IMR-90 (cell line): ENCODE measurements around the gene MANSC1. TPM values are rescaled to one million over a fixed set of nuclear protein-coding genes. Genes with fewer than 3 reads are reported as not detected.

Experiments
- ATAC-seq: fragments of 200-7000 bp; cut with Tn5 transposase; 2 replicates; pipeline ENCODE4 v1.9.1; 2020; ENCODE audit warnings: low read depth, mild to moderate bottlenecking, moderate library complexity
- BruUV-seq: library from RNA; stranded (reverse); fragments of 400-500 nt; replicated peaks from 2 replicates; lab custom pipeline; 2021; lab: Mats Ljungman, UMichigan
- CTCF ChIA-PET: fragments of 300-600 bp; formaldehyde crosslinking; extraction: SDS; loops from one replicate; lab custom pipeline; 2021; ENCODE audit warnings: antibody characterized with exemption; lab: Yijun Ruan, JAX
- POLR2A ChIA-PET: fragments of 300-600 bp; sonication (Branson Sonifier 250); formaldehyde crosslinking; loops from one replicate; lab custom pipeline; 2022; ENCODE audit warnings: antibody characterized with exemption; ENCODE audit not compliant: unreplicated experiment; lab: Charles Lee
- DNase-seq: peaks from one replicate; pipeline ENCODE4 v3.0.0; 2013
- H2AFZ ChIP-seq: replicated peaks from 2 replicates; pipeline ENCODE3; 2013; ENCODE audit warnings: low read length, mild to moderate bottlenecking; ENCODE audit not compliant: poor library complexity
- H2AK5ac ChIP-seq: 2 replicates; pipeline ENCODE4 v1.6.1; 2013; ENCODE audit warnings: low read depth, low read length, inconsistent platforms
- H2AK9ac ChIP-seq: replicated peaks from 2 replicates; pipeline ENCODE3; 2013; ENCODE audit warnings: mild to moderate bottlenecking, low read depth, low read length, moderate library complexity; ENCODE audit not compliant: poor library complexity
- H2BK120ac ChIP-seq: 2 replicates; pipeline ENCODE4 v1.6.1; 2013; ENCODE audit warnings: low read depth, low read length, inconsistent platforms
- H2BK15ac ChIP-seq: 3 replicates; pipeline ENCODE4 v1.6.1; 2013; ENCODE audit warnings: low read depth, low read length, inconsistent platforms
- H2BK20ac ChIP-seq: 2 replicates; pipeline ENCODE4 v1.6.1; 2013; ENCODE audit warnings: low read depth, mild to moderate bottlenecking, inconsistent platforms, low read length, moderate library complexity
- H2BK5ac ChIP-seq: 2 replicates; pipeline ENCODE4 v1.6.1; 2013; ENCODE audit warnings: mild to moderate bottlenecking, low read depth, low read length, inconsistent platforms; ENCODE audit not compliant: poor library complexity, severe bottlenecking
- H3K14ac ChIP-seq: replicated peaks from 2 replicates; pipeline ENCODE4 v1.6.1; 2013; ENCODE audit warnings: low read depth, low read length, inconsistent platforms
- H3K18ac ChIP-seq: 2 replicates; pipeline ENCODE4 v1.6.1; 2013; ENCODE audit warnings: low read depth, low read length, control low read depth
- H3K23ac ChIP-seq: 2 replicates; pipeline ENCODE4 v1.6.1; 2013; ENCODE audit warnings: low read depth, low read length, inconsistent platforms
- H3K27ac ChIP-seq: 2 replicates; pipeline ENCODE4 v1.5.1; 2013; ENCODE audit warnings: mild to moderate bottlenecking, control low read depth, low read length; ENCODE audit not compliant: insufficient read depth
- H3K27me3 ChIP-seq: 2 replicates; pipeline ENCODE4 v1.6.1; 2013; ENCODE audit warnings: low read length; ENCODE audit not compliant: control insufficient read depth, insufficient read depth
- H3K36me3 ChIP-seq: 2 replicates; pipeline ENCODE4 v1.6.1; 2013; ENCODE audit warnings: low read length, mixed read lengths; ENCODE audit not compliant: control insufficient read depth, insufficient read depth
- H3K4ac ChIP-seq: 2 replicates; pipeline ENCODE4 v1.6.1; 2013; ENCODE audit warnings: low read depth, low read length, inconsistent platforms
- H3K4me1 ChIP-seq: 2 replicates; pipeline ENCODE4 v1.6.1; 2013; ENCODE audit warnings: low read length, mixed read lengths; ENCODE audit not compliant: control insufficient read depth, insufficient read depth
- H3K4me2 ChIP-seq: 2 replicates; pipeline ENCODE4 v1.6.1; 2013; ENCODE audit warnings: low read depth, mild to moderate bottlenecking, control low read depth, low read length, moderate library complexity
- H3K4me3 ChIP-seq: 2 replicates; pipeline ENCODE4 v1.5.1; 2013; ENCODE audit warnings: low read depth, mild to moderate bottlenecking, control low read depth, low read length, moderate library complexity; ENCODE audit not compliant: insufficient read depth
- H3K56ac ChIP-seq: 2 replicates; pipeline ENCODE4 v1.6.1; 2013; ENCODE audit warnings: low read length, inconsistent platforms; ENCODE audit not compliant: insufficient read depth; ENCODE audit errors: extremely low read depth
- H3K79me1 ChIP-seq, 2 experiments: 2 replicates each; pipeline ENCODE4 v1.6.1; 2013; ENCODE audit warnings: low read length in 2 of 2, inconsistent platforms in 1 of 2, low read depth in 1 of 2
- H3K9ac ChIP-seq: 2 replicates; pipeline ENCODE4 v1.6.1; 2013; ENCODE audit warnings: low read depth, low read length, control low read depth
- H3K9me1 ChIP-seq: 2 replicates; pipeline ENCODE4 v1.6.1; 2013; ENCODE audit warnings: low read length, inconsistent platforms; ENCODE audit not compliant: insufficient read depth
- H3K9me3 ChIP-seq: 2 replicates; pipeline ENCODE4 v1.6.1; 2013; ENCODE audit warnings: low read length; ENCODE audit not compliant: control insufficient read depth, insufficient read depth
- H4K20me1 ChIP-seq: 2 replicates; pipeline ENCODE4 v1.6.1; 2013; ENCODE audit warnings: low read length, inconsistent platforms; ENCODE audit not compliant: insufficient read depth
- H4K5ac ChIP-seq: 2 replicates; pipeline ENCODE4 v1.6.1; 2013; ENCODE audit warnings: mild to moderate bottlenecking, low read depth, low read length, control low read depth
- H4K8ac ChIP-seq, 2 experiments: 2 replicates each; pipeline ENCODE4 v1.6.1; 2013; ENCODE audit warnings: low read depth in 2 of 2, low read length in 2 of 2, control low read depth in 1 of 2, inconsistent platforms in 1 of 2
- H4K91ac ChIP-seq: 2 replicates; pipeline ENCODE4 v1.6.1; 2013; ENCODE audit warnings: low read depth, low read length, inconsistent platforms; ENCODE audit not compliant: insufficient read depth
- BHLHE40 ChIP-seq: fragments of 150-350 bp; IDR thresholded peaks from 2 replicates; pipeline ENCODE4 v1.6.1; 2016; ENCODE audit warnings: mild to moderate bottlenecking, low read depth, low read length
- CEBPB ChIP-seq: IDR thresholded peaks from 2 replicates; pipeline ENCODE4 v1.6.1; 2012; ENCODE audit warnings: low read depth, low read length, improper control_type of control experiment
- CHD1 ChIP-seq: IDR thresholded peaks from 2 replicates; pipeline ENCODE4 v1.6.1; 2012; ENCODE audit warnings: low read depth, low read length, improper control_type of control experiment
- FOS ChIP-seq: fragments of 150-350 bp; IDR thresholded peaks from 2 replicates; pipeline ENCODE4 v1.6.1; 2016; ENCODE audit warnings: low read depth, low read length
- NFE2L2 ChIP-seq: fragments of 150-350 bp; IDR thresholded peaks from 2 replicates; pipeline ENCODE4 v1.6.1; 2016; ENCODE audit warnings: low read depth, mild to moderate bottlenecking, low read length
- POLR2A ChIP-seq: IDR thresholded peaks from 2 replicates; pipeline ENCODE4 v1.6.1; 2012; ENCODE audit warnings: mild to moderate bottlenecking, low read depth, low read length
- RAD21 ChIP-seq: IDR thresholded peaks from 2 replicates; pipeline ENCODE4 v1.6.1; 2012; ENCODE audit warnings: low read length, improper control_type of control experiment
- RCOR1 ChIP-seq: IDR thresholded peaks from 2 replicates; pipeline ENCODE4 v1.6.1; 2012; ENCODE audit warnings: mild to moderate bottlenecking, low read length, improper control_type of control experiment; ENCODE audit not compliant: insufficient replicate concordance
- SMC3 ChIP-seq: fragments of 150-350 bp; IDR thresholded peaks from 2 replicates; pipeline ENCODE4 v1.6.1; 2016; ENCODE audit warnings: low read depth, mild to moderate bottlenecking, antibody characterized with exemption, low read length, moderate library complexity
- WGBS, 2 experiments: methylation state at CpG; one replicate each; pipeline versions ENCODE4 v1.1.5 to v1.1.7; 2013; ENCODE audit warnings: missing lambda C conversion rate in 2 of 2; ENCODE audit not compliant: insufficient read length in 1 of 2; ENCODE audit errors: extremely low coverage in 2 of 2; 5-methylcytosine and 5-hydroxymethylcytosine counted together
- dilution Hi-C: fragments of 300-500 bp; cut with HindIII; formaldehyde crosslinking; loops from one replicate; pipeline ENCODE4 v1.14.3; 2018; ENCODE audit warnings: low sequenced_read_pairs; ENCODE audit not compliant: unreplicated experiment
- in situ Hi-C: fragments of 300-500 bp; cut with MboI; formaldehyde crosslinking; loops from 3 replicates; pipeline ENCODE4 v1.14.3; 2019; ENCODE audit warnings: low sequenced_read_pairs, inconsistent platforms, mixed read lengths
- intact Hi-C: fragments of 100-400 bp; cut with micrococcal nuclease; formaldehyde crosslinking; loops from 2 replicates; pipeline ENCODE4 v1.10.0; 2022
- polyA plus RNA-seq, 3 experiments: library from polyadenylated mRNA; depleted of rRNA; stranded (reverse); fragments of >200 nt; gene quantifications; 2 replicates each; pipeline ENCODE4 v1.2.3, GENCODE V29; 2012; ENCODE audit warnings: low replicate concordance in 1 of 3
- total RNA-seq: library from RNA; depleted of rRNA; stranded (reverse); fragments of >200 nt; gene quantifications from 2 replicates; pipeline ENCODE4 v1.2.3, GENCODE V29; 2012
- TF ChIP-seq, protein P1 (sequence below): fragments of 150-350 bp; IDR thresholded peaks from 2 replicates; pipeline ENCODE4 v1.6.1; 2017; ENCODE audit warnings: mild to moderate bottlenecking, antibody characterized with exemption, low read length, low read depth
- TF ChIP-seq, protein P2 (sequence below): conservative IDR thresholded peaks from 2 replicates; pipeline ENCODE4 v1.5.1; 2012; ENCODE audit warnings: mild to moderate bottlenecking, low read depth, low read length, improper control_type of control experiment
- TF ChIP-seq, protein P3 (sequence below): fragments of 150-350 bp; IDR thresholded peaks from 2 replicates; pipeline ENCODE4 v1.6.1; 2016; ENCODE audit warnings: low read depth, mild to moderate bottlenecking, low read length, moderate library complexity, borderline replicate concordance

Gene MANSC1
- total and polyA plus RNA-seq, 2 of the 4 experiments (the other 2 are of a cell fraction), result 1.1 to 2.2 TPM

DNA sequence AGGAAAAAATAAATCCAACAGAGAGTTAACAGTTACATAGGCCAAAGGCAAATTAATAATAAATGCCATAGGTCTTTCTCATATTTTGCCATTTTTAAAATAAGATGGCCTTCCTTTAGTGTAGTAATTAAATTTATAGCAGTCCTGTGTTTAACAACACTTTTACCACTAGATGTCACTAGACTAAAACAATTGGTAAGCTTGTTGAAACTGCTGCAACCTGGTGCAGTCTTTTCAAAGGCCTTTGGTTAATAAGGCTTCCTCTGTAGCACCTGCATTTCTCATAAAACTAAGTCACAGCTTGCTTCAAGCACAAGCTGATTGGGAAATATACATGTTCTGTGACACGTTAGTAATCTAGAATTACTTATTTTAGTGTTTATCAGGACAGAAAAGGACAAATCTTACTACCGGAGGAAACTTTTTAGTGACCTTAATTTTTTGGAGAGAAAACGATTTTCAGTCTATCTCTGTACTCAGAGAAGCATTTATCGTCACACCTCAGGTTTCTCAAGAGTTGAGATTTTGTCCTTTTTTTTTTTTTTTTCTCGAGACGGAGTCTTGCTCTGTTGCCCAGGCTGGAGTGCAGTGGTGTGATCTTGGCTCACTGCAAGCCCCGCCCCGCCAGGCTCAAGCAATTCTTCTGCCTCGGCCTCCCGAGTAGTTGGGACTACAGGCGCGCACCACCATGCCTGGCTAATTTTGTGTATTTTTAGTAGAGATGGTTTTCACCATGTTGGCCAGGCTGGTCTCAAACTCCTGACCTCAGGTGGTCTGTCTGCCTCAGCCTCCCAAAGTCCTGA lies 26.8 kb upstream of the MANSC1 start:
- Histone ChIP-seq H2BK120ac (no peak overlapping the region), H3K4me3 (no peak overlapping the region), H4K91ac (no peak overlapping the region), H3K9me1 (no peaks in the 10 kb centered on the region), H3K23ac (no peak overlapping the region), H2BK5ac (no peak overlapping the region), H2BK20ac (no peak overlapping the region), H2AK5ac (no peak overlapping the region), H3K9me3 (no peaks in the 10 kb centered on the region), H3K27me3 (no peaks in the 10 kb centered on the region), H3K4me1 (peaks cover 2% of the 10 kb centered on the region; the same call in 1 of the 2 replicates), H3K56ac (no peak overlapping the region), H4K5ac (no peak overlapping the region), H4K8ac (no peak overlapping the region), H2AK9ac (no peak overlapping the region), H3K14ac (no peak overlapping the region), H2AFZ (no peak overlapping the region), H3K4me2 (no peak overlapping the region), H3K9ac (no peak overlapping the region), H2BK15ac (no peak overlapping the region), H4K20me1 (no peaks in the 10 kb centered on the region), H3K4ac (no peak overlapping the region), H3K36me3 (peaks cover 3% of the 10 kb centered on the region; the same call in 1 of the 2 replicates), H3K18ac (no peak overlapping the region), H3K27ac (no peak overlapping the region), H3K79me1 (no peaks in the 10 kb centered on the region; a peak in 1 of 4 replicates)
- peak; percentile 86 for DNase-seq
- BruUV-seq, result no TSS peak
- dilution Hi-C loops (no loop called here), intact Hi-C loops (loop anchor here (1.0 to 2.0 kb wide), 4 partner anchors 187 to 327 kb away; partner anchors contain the start of gene GPR19), in situ Hi-C loops (loop anchor here (10.0 kb wide), 1 partner anchor 328 kb away; no protein-coding TSS in a partner anchor)
- ChIA-PET POLR2A (no interaction called here), CTCF (interaction anchor here (0.6 kb wide), 2 partner anchors 185 to 328 kb away, joined by 3 to 4 read pairs; no protein-coding TSS in a partner anchor)
- ATAC-seq, result peak; percentile 95
- 50% methylated on average over 2 of the region's 12 CpGs; no CpG with 5 or more reads in 1 of the 2 experiments for WGBS, 2 experiments
- TF ChIP-seq NFE2L2 (no peak), RCOR1 (no peak), CHD1 (no peak), POLR2A (0 out of 2 replicates have a peak, but pooled peaks have one; percentile 38), RAD21 (peak; percentile 97), FOS (no peak), BHLHE40 (no peak), CEBPB (no peak), SMC3 (peak; percentile 98)
- TF ChIP-seq, protein P1, sequence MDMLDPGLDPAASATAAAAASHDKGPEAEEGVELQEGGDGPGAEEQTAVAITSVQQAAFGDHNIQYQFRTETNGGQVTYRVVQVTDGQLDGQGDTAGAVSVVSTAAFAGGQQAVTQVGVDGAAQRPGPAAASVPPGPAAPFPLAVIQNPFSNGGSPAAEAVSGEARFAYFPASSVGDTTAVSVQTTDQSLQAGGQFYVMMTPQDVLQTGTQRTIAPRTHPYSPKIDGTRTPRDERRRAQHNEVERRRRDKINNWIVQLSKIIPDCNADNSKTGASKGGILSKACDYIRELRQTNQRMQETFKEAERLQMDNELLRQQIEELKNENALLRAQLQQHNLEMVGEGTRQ, result no peak
- TF ChIP-seq, protein P2, sequence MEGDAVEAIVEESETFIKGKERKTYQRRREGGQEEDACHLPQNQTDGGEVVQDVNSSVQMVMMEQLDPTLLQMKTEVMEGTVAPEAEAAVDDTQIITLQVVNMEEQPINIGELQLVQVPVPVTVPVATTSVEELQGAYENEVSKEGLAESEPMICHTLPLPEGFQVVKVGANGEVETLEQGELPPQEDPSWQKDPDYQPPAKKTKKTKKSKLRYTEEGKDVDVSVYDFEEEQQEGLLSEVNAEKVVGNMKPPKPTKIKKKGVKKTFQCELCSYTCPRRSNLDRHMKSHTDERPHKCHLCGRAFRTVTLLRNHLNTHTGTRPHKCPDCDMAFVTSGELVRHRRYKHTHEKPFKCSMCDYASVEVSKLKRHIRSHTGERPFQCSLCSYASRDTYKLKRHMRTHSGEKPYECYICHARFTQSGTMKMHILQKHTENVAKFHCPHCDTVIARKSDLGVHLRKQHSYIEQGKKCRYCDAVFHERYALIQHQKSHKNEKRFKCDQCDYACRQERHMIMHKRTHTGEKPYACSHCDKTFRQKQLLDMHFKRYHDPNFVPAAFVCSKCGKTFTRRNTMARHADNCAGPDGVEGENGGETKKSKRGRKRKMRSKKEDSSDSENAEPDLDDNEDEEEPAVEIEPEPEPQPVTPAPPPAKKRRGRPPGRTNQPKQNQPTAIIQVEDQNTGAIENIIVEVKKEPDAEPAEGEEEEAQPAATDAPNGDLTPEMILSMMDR, result peak; percentile 89
- TF ChIP-seq, protein P3, sequence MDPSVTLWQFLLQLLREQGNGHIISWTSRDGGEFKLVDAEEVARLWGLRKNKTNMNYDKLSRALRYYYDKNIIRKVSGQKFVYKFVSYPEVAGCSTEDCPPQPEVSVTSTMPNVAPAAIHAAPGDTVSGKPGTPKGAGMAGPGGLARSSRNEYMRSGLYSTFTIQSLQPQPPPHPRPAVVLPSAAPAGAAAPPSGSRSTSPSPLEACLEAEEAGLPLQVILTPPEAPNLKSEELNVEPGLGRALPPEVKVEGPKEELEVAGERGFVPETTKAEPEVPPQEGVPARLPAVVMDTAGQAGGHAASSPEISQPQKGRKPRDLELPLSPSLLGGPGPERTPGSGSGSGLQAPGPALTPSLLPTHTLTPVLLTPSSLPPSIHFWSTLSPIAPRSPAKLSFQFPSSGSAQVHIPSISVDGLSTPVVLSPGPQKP, result no peak
